Trophoblast cell (in vitro differentiated cells and primary cell): Measurements from ENCODE around the gene DNAH14.

Experiments
- DNase-seq, 2 donors: peaks; one replicate each; pipeline ENCODE4 v3.0.0-alpha.2; 2016
- H2AFZ ChIP-seq: 2 replicates; pipeline ENCODE4 v1.6.1; 2013; ENCODE audit warnings: low read length, moderate library complexity, mild to moderate bottlenecking; ENCODE audit not compliant: insufficient read depth, poor library complexity
- H2AK5ac ChIP-seq: 2 replicates; pipeline ENCODE4 v1.6.1; 2013; ENCODE audit warnings: mild to moderate bottlenecking, low read length
- H2BK120ac ChIP-seq: 2 replicates; pipeline ENCODE4 v1.6.1; 2013; ENCODE audit warnings: low read length, mild to moderate bottlenecking, moderate library complexity; ENCODE audit not compliant: insufficient read depth, poor library complexity
- H2BK12ac ChIP-seq: 2 replicates; pipeline ENCODE4 v1.6.1; 2013; ENCODE audit warnings: mild to moderate bottlenecking, low read length, moderate library complexity
- H2BK5ac ChIP-seq: 2 replicates; pipeline ENCODE4 v1.6.1; 2013; ENCODE audit warnings: low read length, low read depth, moderate library complexity, mild to moderate bottlenecking; ENCODE audit not compliant: poor library complexity
- H3K14ac ChIP-seq: 2 replicates; pipeline ENCODE4 v1.6.1; 2013; ENCODE audit warnings: mild to moderate bottlenecking, low read length
- H3K18ac ChIP-seq: 2 replicates; pipeline ENCODE4 v1.6.1; 2013; ENCODE audit warnings: mild to moderate bottlenecking, low read length
- H3K23ac ChIP-seq: 2 replicates; pipeline ENCODE4 v1.6.1; 2013; ENCODE audit warnings: low read length
- H3K27ac ChIP-seq: 2 replicates; pipeline ENCODE4 v1.5.1; 2013; ENCODE audit warnings: low read depth, mild to moderate bottlenecking, inconsistent platforms, low read length, moderate library complexity
- H3K27me3 ChIP-seq: 2 replicates; pipeline ENCODE4 v1.6.1; 2013; ENCODE audit warnings: inconsistent platforms, mild to moderate bottlenecking, low read length, moderate library complexity; ENCODE audit not compliant: insufficient read depth
- H3K36me3 ChIP-seq, 2 experiments: 1 replicate in 1 of 2; 2 replicates in 1 of 2; pipeline ENCODE4 v1.6.1; 2013; ENCODE audit warnings: low read length in 2 of 2, mild to moderate bottlenecking in 2 of 2, moderate library complexity in 1 of 2; ENCODE audit not compliant: insufficient read depth in 2 of 2, control insufficient read depth in 1 of 2
- H3K4ac ChIP-seq: 2 replicates; pipeline ENCODE4 v1.6.1; 2013; ENCODE audit warnings: low read depth, mild to moderate bottlenecking, low read length, moderate library complexity
- H3K4me1 ChIP-seq, 2 experiments: 1 replicate in 1 of 2; 2 replicates in 1 of 2; pipeline ENCODE4 v1.6.1; 2013; ENCODE audit warnings: low read length in 2 of 2, mild to moderate bottlenecking in 2 of 2, moderate library complexity in 1 of 2; ENCODE audit not compliant: insufficient read depth in 2 of 2, control insufficient read depth in 1 of 2
- H3K4me2 ChIP-seq: 2 replicates; pipeline ENCODE4 v1.6.1; 2013; ENCODE audit warnings: inconsistent platforms, mild to moderate bottlenecking, low read length, moderate library complexity
- H3K4me3 ChIP-seq: 2 replicates; pipeline ENCODE4 v1.5.1; 2013; ENCODE audit warnings: mild to moderate bottlenecking, low read depth, low read length, inconsistent platforms
- H3K79me1 ChIP-seq: one replicate; pipeline ENCODE4 v1.6.1; 2013; ENCODE audit warnings: low read length
- H3K79me2 ChIP-seq: 2 replicates; pipeline ENCODE4 v1.6.1; 2013; ENCODE audit warnings: low read length, mild to moderate bottlenecking; ENCODE audit not compliant: control insufficient read depth, insufficient read depth, poor library complexity
- H3K9ac ChIP-seq: 2 replicates; pipeline ENCODE4 v1.6.1; 2013; ENCODE audit warnings: mild to moderate bottlenecking, low read length
- H3K9me3 ChIP-seq: 2 replicates; pipeline ENCODE4 v1.6.1; 2013; ENCODE audit warnings: low read depth, mild to moderate bottlenecking, control low read depth, inconsistent platforms, low read length; ENCODE audit not compliant: insufficient read depth
- H4K12ac ChIP-seq: 2 replicates; pipeline ENCODE4 v1.6.1; 2013; ENCODE audit warnings: low read depth, mild to moderate bottlenecking, low read length, moderate library complexity
- H4K8ac ChIP-seq: 2 replicates; pipeline ENCODE4 v1.6.1; 2013; ENCODE audit warnings: low read depth, mild to moderate bottlenecking, low read length, moderate library complexity
- H4K91ac ChIP-seq: one replicate; pipeline ENCODE4 v1.6.1; 2013; ENCODE audit warnings: low read depth, mild to moderate bottlenecking, low read length, moderate library complexity
- WGBS: extraction: QIAGEN DNeasy Blood & Tissue Kit; methylation state at CpG from one replicate; pipeline ENCODE4 v1.1.7; 2013; ENCODE audit warnings: missing lambda C conversion rate; ENCODE audit not compliant: insufficient read length, insufficient coverage; ENCODE audit errors: extremely low coverage; 5-methylcytosine and 5-hydroxymethylcytosine counted together

Gene DNAH14

DNA sequence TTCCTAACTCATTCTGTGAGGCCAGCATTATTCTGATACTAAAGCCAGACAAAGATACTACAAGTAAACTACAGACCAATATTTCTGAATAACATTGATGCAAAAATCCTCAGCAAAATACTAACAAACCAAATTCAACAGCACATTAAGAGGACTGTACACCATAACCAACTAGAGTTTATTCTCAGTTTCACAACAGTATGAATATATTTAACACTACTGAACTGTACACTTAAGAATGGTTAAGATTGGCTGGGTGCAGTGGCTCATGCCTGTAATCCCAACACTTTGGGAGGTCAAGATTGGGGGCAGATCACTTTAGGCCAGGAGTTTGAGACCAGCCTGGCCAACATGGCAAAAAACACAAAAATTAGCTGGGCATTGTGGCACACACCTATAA lies 421.4 kb downstream of the DNAH14 start:
- Histone ChIP-seq H3K4me3 (no peak overlapping the region), H3K14ac (no peak overlapping the region), H3K27me3 (no peaks in the 10 kb centered on the region), H3K4me2 (no peak overlapping the region), H2AK5ac (no peak overlapping the region), H2BK5ac (no peak overlapping the region), H3K9me3 (no peaks in the 10 kb centered on the region), H3K4ac (no peak overlapping the region), H3K18ac (no peak overlapping the region), H3K79me2 (no peaks in the 10 kb centered on the region), H4K12ac (no peak overlapping the region), H3K4me1 (no peaks in the 10 kb centered on the region), H4K91ac (no peak overlapping the region), H4K8ac (no peak overlapping the region), H3K27ac (no peak overlapping the region), H3K9ac (no peak overlapping the region), H2BK120ac (no peak overlapping the region), H3K36me3 (no peaks in the 10 kb centered on the region), H2BK12ac (no peak overlapping the region), H3K79me1 (no peaks in the 10 kb centered on the region), H2AFZ (no peak overlapping the region), H3K23ac (no peak overlapping the region)
- no peak for DNase-seq

- Histone ChIP-seq H2BK120ac (no peak overlapping the region), H3K79me2 (no peaks in the 10 kb centered on the region), H2AFZ (no peak overlapping the region), H4K8ac (no peak overlapping the region), H3K4me1 (no peaks in the 10 kb centered on the region), H3K79me1 (no peaks in the 10 kb centered on the region), H3K27me3 (no peaks in the 10 kb centered on the region), H2BK5ac (no peak overlapping the region), H4K12ac (no peak overlapping the region), H3K9me3 (no peaks in the 10 kb centered on the region), H3K36me3 (no peaks in the 10 kb centered on the region), H4K91ac (no peak overlapping the region), H3K9ac (no peak overlapping the region), H2AK5ac (no peak overlapping the region), H3K14ac (no peak overlapping the region), H3K18ac (no peak overlapping the region), H3K23ac (no peak overlapping the region), H2BK12ac (no peak overlapping the region), H3K27ac (no peak overlapping the region), H3K4ac (no peak overlapping the region), H3K4me3 (no peak overlapping the region), H3K4me2 (no peak overlapping the region)
- no peak for DNase-seq
- WGBS, result no CpG with 5 or more reads among the region's 3 CpGs
These were observed 425.4 kb downstream of the DNAH14 start for GRCh38 chr1:225354906-225355305.

- Histone ChIP-seq H3K23ac (no peak overlapping the region), H3K9ac (no peak overlapping the region), H4K12ac (no peak overlapping the region), H3K27me3 (no peaks in the 10 kb centered on the region), H3K27ac (no peak overlapping the region), H3K4me2 (no peak overlapping the region), H2BK12ac (no peak overlapping the region), H4K91ac (no peak overlapping the region), H3K9me3 (no peaks in the 10 kb centered on the region), H3K4ac (no peak overlapping the region), H2BK120ac (no peak overlapping the region), H2BK5ac (no peak overlapping the region), H3K18ac (no peak overlapping the region), H3K79me2 (no peaks in the 10 kb centered on the region), H2AFZ (no peak overlapping the region), H2AK5ac (no peak overlapping the region), H3K4me3 (no peak overlapping the region), H3K79me1 (no peaks in the 10 kb centered on the region), H4K8ac (no peak overlapping the region), H3K14ac (no peak overlapping the region), H3K36me3 (no peaks in the 10 kb centered on the region), H3K4me1 (no peaks in the 10 kb centered on the region)
- no CpG with 5 or more reads among the region's 1 CpG for WGBS
- no peak for DNase-seq
These were observed 426.4 kb downstream of the DNAH14 start for GRCh38 chr1:225355863-225356262.

- H3K79me2 ChIP-seq, result no peaks in the 10 kb centered on the region
- no peak overlapping the region for H2BK120ac ChIP-seq
- no peaks in the 10 kb centered on the region for H3K79me1 ChIP-seq
- no peak overlapping the region for H4K8ac ChIP-seq
- H3K9me3 ChIP-seq, result no peaks in the 10 kb centered on the region
- no peak overlapping the region for H3K9ac ChIP-seq
- H2AK5ac ChIP-seq, result no peak overlapping the region
- H3K4me1 ChIP-seq, result no peaks in the 10 kb centered on the region
- no peak overlapping the region for H3K14ac ChIP-seq
- H3K23ac ChIP-seq, result no peak overlapping the region
- WGBS, result no CpG with 5 or more reads among the region's 4 CpGs
- H3K4me3 ChIP-seq, result no peak overlapping the region
- H3K4me2 ChIP-seq, result no peak overlapping the region
- no peak overlapping the region for H3K18ac ChIP-seq
- no peak overlapping the region for H4K12ac ChIP-seq
- no peak overlapping the region for H3K4ac ChIP-seq
- no peak overlapping the region for H4K91ac ChIP-seq
- H2BK12ac ChIP-seq, result no peak overlapping the region
- H2AFZ ChIP-seq, result no peak overlapping the region
- no peak overlapping the region for H2BK5ac ChIP-seq
- no peak for DNase-seq
- H3K36me3 ChIP-seq, result no peaks in the 10 kb centered on the region
- no peak overlapping the region for H3K27ac ChIP-seq
- H3K27me3 ChIP-seq, result no peaks in the 10 kb centered on the region
These were observed 430.6 kb downstream of the DNAH14 start for GRCh38 chr1:225360119-225360518.

DNA sequence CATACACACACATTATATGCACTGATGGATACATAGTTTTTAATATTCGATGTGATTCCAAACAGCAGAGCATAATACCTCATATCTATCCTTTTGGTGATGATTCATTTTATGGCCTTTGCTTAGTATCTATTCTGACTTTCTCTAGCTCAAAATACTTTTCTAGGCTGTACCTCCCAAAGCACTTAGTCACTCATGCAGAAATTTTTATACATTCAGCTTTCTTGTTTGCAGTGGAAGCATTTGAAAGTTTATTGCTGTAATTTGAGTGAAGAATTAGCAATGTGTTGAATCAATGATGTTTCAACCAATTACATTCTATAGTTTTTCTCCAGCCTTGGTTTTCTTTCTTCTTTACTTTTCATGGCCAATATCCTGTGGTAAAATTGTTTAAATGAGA lies 431.7 kb downstream of the DNAH14 start:
- no peak overlapping the region for H3K18ac ChIP-seq
- WGBS, result no CpG with 5 or more reads among the region's 1 CpG
- no peak overlapping the region for H4K12ac ChIP-seq
- no peak overlapping the region for H4K8ac ChIP-seq
- no peak overlapping the region for H3K27ac ChIP-seq
- H3K4me1 ChIP-seq, result no peaks in the 10 kb centered on the region
- H3K9ac ChIP-seq, result no peak overlapping the region
- H2AFZ ChIP-seq, result no peak overlapping the region
- H3K27me3 ChIP-seq, result no peaks in the 10 kb centered on the region
- H2BK120ac ChIP-seq, result no peak overlapping the region
- no peak overlapping the region for H4K91ac ChIP-seq
- H3K4ac ChIP-seq, result no peak overlapping the region
- H3K4me2 ChIP-seq, result no peak overlapping the region
- H2BK12ac ChIP-seq, result no peak overlapping the region
- H3K79me1 ChIP-seq, result no peaks in the 10 kb centered on the region
- H2AK5ac ChIP-seq, result no peak overlapping the region
- H3K14ac ChIP-seq, result no peak overlapping the region
- H3K79me2 ChIP-seq, result no peaks in the 10 kb centered on the region
- H3K36me3 ChIP-seq, result no peaks in the 10 kb centered on the region
- DNase-seq, result no peak
- H3K9me3 ChIP-seq, result no peaks in the 10 kb centered on the region
- no peak overlapping the region for H3K4me3 ChIP-seq
- no peak overlapping the region for H3K23ac ChIP-seq
- H2BK5ac ChIP-seq, result no peak overlapping the region
